Left ventricle myocardium superior (tissue), 1 donor: ENCODE data around the gene TTI1. TPM values are rescaled to one million over a fixed set of nuclear protein-coding genes. Genes with fewer than 3 reads are reported as not detected.

Source experiments
- ATAC-seq: fragments of 200-7000 bp; cut with Tn5 transposase; one replicate; pipeline ENCODE4 v1.9.1; 2020; ENCODE audit warnings: mild to moderate bottlenecking, moderate library complexity
- DNase-seq: peaks from one replicate; pipeline ENCODE4 v3.0.0-alpha.2; 2020
- intact Hi-C: fragments of 100-400 bp; cut with micrococcal nuclease; formaldehyde crosslinking; loops from one replicate; pipeline ENCODE4 v1.11.0; 2022
- total RNA-seq: library from RNA; stranded (reverse); fragmentation: NEBNext Ultra II Directional; extraction: Animal tissue kit (Norgen Biotek cat#: 25700); gene quantifications from one replicate; pipeline ENCODE4 v1.2.1, GENCODE V29; 2021
- donor health status: DM: no; HTN: yes; CAD: no; lungs with severe emphysema.

TTI1 gene
- total RNA-seq, 1 donor from 2014 or later, result 12.5 TPM

DNA sequence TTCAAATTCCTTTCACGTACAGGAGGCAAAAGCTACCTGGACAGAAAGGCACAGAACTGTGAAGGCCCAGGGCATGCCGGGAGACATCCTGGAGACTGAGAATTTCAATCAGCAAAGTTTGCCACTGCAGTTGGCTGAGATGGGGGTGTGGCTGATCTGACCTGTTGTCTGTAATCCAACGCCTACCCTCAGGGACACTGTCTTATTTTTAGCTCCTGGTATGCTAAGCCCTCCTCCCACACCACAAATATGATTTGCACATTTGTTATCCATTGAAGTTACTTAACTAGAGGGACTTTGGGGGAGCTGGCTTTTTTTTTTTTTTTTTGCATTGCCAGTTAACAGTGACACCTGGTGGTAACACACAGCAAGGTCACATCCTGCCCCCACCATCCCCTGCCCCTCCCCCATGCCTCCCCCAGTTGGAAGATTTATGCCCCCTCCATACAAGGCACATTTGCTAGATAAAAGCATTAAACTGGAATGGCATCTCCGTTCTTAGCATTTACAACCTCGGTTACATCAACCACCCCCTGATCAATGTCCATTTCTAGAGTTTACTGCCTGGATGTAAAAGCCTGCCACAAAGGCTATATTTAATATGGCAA lies 40.4 kb downstream of the TTI1 start:
- intact Hi-C loops, result no loop called here
- ATAC-seq (peak; percentile 74), DNase-seq (peak; percentile 60)

DNA sequence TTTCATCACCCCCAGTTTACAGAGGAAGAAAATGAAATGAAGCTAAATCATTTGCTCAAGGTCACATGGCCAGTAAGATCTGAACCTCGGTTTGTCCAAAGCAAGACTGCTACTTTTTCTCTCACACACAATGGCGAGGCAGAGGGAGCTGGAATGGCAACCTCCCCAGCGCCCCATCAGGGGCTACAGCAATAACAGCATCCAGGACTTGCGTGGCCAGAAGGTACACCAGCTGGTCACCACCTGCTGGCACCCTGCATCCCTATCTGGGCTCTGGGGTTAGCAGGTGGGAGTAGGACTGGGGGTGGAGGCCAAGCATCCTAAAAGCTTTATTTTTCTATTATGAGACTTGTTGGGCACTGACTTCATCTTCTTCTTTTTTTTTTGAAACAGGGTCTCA lies 41.3 kb downstream of the TTI1 start:
- no peak for ATAC-seq
- DNase-seq, result no peak
- intact Hi-C loops, result no loop called here

DNA sequence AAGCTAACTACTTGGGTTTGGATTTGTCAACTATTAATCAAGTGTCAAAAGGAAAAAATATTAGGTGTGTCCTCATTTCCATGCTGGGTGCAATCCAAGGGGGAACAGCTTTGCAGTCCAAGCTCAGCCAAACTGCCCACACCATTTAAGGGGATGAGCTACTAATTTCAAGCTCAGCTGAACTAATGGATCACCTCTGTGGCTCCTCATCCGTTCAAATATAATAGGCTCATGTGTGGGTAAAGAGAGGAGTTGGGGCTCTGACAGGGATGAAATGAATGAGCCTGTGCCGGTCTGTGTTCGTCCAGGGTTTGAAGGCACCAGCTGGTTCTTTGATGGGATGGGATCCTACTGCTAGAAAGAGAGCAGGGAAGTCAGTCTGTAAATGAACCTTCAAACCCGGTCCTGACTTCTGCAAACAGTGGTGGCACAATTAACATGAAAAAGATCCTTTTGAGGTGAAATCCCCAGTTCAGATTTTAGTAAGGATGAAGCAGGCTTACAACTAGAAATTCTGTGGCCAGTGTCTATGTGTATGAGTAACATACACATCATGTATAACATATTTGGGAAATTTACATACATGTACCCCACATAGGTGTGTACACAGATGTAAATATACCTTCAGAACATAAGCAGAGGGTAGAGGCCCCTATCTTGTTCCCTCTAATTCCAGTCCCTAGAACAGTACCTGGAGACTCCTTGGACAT lies 41.9 kb downstream of the TTI1 start:
- intact Hi-C loops, result no loop called here
- ATAC-seq (no peak), DNase-seq (no peak)

DNA sequence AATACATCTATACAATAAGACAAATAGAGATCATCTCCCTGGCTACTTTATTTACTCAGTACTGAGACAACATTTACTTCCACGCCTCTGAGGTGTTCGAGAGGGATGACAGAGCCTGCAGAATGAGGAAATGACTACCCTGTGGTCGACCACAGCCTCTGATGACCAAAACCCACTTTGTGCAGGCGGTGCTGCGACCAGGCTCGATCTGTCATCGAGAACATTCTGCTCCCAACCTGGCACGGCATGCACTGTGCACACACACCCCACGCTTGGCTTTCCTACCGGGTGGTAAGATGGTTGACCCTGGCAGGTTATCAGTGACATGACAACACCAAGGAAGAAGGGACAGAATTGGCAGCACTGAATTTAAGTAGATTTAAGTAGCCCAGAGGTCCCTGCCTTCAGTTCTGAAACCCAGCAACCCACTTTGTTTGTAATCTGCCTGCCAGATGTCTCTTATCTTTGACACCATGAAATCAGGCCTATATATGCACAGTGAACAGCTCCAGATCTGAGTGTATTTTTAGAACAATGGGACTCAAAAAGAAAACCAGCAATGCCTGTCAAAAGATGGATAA lies 42.6 kb downstream of the TTI1 start:
- intact Hi-C loops, result no loop called here
- ATAC-seq (peak; percentile 64), DNase-seq (peak; percentile 82)

DNA sequence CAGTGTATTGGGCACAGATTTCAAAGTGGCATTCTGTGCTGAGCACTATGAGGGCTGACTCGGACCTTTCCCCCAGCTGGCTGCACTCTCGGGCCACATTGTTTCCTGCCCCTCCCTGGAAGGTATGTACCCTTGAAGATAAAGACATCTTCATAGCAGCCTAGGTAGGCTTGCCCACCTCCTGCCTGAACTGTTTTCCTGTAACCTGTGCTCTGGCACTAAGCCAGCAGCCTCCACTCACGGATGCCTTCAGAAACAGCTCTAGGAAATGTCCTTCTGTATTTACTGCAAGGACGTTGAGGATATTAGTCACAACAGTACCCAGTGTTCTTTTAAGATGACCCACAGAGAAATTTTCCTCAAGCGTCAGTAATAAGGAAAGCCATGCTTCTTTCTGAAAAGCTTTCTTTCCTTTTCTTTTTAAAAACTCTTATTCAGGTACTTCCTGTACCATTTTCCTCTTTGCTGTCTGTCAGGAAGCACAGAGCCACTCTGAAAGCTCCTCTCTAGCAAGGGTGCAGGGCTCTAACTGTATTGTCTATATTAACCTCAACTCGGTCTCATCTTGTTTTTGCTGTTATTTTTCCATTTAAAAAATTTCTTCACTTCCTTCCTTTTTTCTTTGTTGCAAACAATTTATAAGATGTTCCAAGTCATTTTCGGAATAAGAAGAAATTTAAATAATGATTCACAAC lies 43.5 kb downstream of the TTI1 start:
- intact Hi-C loops, result no loop called here
- ATAC-seq, result peak; percentile 33
- DNase-seq, result peak; percentile 56

DNA sequence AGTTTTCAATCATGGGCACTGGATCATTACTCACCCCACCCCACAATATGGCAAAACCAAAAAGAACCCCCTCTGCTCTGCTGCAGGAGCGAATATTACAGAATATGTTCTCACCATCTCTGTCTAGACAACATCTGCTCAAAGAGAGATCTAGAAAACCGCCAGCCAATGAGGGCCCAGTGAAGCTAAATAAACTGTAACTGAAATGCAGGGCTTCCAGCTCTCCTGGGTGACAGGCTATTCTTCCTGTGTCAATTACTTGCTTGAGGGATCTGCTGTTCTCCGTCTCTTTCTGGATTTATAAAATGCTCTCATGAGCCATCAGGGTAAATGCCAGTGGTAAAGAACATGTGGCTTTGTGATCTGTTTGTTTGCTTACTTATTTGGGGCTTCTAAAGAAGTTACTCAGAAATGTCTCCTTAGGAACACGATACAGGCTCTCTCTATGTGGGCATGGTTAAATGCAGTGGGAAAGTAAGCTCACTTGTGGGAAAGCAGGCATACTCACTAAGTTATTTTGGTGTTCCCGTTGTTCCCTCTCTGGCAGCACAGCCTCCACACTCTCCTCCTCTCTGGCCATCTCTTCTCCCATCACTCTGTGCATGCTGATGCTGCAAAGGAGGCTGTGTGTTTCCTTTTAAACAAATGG lies 44.8 kb downstream of the TTI1 start:
- DNase-seq (no peak), ATAC-seq (no peak)
- intact Hi-C loops, result no loop called here

DNA sequence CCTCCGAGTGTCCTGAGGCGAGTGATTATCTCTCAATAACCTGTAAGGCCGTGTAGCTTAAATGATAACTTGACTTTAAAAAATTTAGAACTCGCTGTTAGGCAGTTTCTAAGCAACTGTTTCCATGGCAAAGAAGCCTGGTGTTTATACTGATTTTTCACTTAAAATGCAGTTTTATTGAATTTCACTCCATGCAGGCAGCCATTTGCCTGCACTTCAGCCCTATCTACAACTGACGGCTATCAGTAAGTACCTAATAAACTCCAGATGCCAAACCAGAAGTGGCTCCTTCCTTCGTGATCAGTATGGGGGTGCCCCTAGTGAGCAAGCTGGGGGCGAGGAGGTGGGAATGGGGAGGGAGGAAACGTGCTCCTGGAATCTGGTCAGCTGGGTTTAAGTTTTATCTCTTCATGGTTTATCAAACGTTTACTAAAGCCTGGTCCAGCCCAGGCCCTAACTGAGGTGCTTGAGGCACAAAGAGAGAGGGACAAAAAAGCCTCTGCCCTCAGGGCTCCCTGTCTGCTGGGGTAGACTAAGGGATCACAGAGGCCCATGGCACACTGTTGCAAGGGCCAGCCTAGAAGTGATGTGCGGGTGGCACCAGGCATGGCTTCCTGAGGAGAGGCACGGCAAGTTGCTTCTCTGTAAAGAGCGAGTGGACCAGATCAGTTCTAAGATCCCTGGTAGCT lies 45.5 kb downstream of the TTI1 start:
- DNase-seq, result no peak
- ATAC-seq, result no peak
- intact Hi-C loops, result no loop called here

DNA sequence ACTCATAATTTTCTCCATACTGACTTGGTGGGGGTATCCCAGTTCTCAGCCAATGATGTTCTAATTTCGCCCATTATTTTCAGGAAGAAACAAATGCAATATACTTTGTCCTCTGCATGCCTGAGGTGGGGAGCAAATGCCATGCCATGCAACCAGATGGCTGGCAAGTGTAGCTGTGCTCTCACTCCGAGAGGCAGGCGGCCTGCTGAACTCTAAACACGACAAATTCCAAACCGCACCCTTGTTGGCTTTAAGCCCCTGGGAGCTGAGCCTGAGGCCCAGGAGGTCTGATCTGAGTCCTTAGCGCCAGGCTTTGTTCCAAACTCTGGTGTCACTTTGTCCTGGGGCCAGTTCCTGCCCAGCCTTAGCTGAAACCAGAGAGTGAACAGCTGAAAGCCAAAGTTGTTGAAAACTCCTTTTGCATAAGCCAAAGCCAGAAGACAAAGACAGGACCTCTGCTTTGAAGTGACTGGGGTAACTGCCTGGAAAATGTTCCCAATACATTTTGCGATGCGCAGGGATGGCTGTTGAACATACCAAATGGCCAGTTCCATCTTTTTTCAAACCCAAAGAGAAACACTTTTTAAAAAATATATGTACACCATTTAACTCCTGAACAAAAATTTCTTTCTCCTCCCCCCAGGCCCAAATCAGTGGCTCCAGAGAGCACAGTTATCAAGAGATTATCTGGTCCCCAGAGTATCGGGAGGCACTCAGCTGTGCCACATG lies 46.2 kb downstream of the TTI1 start:
- DNase-seq, result peak; percentile 84
- ATAC-seq, result peak; percentile 70
- intact Hi-C loops, result no loop called here

DNA sequence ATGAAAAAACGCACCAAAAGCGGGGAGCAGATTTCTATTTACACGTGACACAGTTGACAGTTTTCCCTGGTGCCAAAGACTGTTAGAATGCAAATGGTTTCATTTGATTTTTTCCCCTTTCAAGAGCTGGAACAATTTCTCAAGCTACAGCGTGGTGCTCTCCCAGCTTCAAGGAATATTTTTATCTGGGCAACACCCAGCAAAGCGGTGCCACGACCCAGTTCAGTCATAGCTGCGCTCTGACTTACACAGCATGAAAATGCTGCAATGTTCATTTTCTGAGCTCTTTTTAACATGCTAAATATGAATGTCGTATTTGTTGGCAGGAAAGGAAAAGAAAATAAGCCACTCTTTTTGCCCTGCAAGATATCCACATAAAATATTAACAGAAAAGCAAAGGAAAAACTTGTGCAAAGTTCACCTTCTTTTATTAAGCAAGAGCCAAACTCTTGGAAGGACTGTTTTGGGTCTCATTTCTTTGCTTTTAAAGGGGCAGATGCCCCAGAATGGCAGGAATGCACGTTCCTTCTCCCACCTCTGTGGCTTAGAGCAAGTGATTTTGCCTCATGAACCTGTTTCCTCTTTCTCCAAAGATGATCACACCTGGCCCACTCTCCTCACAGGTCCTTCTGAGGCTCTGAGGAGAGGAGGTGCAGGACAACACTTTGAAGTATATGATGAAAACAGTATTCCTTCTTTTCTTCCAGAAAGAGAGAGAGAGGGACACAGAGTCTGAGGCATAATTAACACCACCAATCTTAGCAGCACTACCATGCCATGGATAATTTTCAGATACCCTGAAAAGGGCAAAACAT lies 47.0 kb downstream of the TTI1 start:
- DNase-seq (no peak), ATAC-seq (no peak)
- intact Hi-C loops, result no loop called here

DNA sequence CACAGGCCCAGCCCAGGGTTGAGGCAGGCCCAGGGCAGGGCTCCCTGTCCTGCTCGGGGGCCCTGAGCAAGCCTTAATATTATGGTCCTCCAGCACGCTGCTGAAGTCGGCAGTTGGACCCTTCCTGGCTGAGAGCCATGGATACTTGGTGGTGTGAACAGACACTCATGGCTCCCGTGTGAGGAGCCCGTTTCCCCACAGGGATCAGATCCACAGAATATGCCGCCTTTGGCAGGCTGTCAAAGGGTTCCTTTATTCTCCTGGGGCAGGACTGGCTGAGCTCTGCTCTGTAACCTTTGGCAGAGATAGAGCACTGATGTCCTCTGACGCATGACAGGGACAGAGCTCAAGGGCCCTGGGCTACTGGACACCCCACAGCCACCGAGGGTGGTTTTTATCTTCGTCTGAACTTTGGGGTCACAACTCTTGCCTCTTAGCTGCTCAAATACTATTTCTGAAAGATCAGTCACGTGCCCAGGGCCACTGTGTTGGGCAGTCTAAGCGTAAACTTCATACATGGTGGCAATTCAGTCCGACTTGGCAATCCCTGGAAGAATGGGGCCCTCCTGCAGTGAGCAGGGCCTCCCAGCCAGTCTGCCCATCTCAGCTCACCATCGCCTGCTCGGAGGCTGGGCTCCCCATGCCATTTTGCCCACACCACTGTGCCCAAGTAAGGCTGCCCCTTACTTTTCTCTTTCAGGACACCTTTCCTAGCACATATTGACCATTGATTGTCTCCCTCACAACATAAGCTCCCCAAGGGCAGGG lies 49.1 kb downstream of the TTI1 start:
- DNase-seq, result peak; percentile 59
- intact Hi-C loops, result no loop called here
- peak; percentile 52 for ATAC-seq

DNA sequence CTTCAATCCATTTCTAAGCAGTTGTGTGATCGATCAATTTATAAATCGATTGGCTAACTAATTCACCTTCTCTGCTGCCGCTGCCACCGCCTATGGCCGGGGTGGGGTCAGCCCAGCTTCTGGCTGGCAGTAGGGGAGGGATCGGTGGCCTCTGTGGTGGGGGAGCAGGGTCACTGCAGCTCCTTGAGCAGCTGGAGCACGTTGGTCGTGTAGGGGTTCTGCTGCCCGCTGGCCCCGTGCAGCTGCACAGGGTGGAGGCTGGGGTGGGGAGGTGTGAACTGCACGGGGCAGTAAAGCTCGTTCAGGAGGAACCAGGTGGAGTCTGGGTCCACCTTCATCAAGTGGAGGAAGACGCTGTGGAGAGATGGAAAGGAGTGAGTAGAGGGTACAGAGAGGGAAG lies 50.0 kb downstream of the TTI1 start:
- intact Hi-C loops, result no loop called here
- ATAC-seq, result no peak

DNA sequence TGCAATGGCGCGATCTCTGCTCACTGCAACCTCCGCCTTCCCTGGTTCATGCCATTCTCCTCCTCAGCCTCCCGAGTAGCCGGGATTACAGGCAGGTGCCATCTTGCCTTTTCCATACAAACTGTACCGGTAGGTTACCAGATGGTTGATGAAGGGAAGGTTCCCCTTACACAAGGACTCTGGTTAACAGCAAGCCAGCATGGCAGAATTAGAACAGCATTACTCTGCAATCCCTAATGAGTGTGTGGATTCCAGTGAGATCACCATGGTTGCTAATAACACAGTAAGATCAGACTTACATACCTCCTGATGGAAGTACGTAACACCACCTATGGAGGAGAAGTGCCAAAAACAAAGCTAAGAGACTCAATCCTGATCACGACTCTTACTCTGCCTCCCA lies 51.7 kb downstream of the TTI1 start:
- intact Hi-C loops, result no loop called here
- DNase-seq (no peak), ATAC-seq (no peak)

More for the DNA sequence above, 50.0 kb downstream of the TTI1 start:
- no peak for DNase-seq

DNA sequence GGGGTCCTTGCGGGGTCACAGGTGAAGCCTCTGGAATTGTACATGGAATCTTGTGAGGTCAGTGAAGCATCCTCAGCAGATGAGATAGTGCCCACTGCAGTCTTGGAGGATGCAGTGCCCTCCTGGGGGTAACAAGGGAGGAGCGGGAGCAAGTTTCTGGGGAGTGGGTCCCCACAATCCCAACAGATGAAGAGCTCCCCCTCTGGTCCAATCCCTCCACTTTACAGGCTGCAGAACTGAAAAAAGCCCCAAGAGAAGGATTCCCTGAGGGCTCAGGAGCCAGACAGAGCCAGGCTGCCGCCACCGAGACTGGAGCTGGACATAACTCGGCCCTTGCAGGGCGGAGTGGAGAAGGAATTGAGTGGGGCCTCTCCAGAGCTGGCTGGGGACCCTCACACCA lies 52.4 kb downstream of the TTI1 start:
- intact Hi-C loops, result no loop called here
- no peak for DNase-seq
- no peak for ATAC-seq

DNA sequence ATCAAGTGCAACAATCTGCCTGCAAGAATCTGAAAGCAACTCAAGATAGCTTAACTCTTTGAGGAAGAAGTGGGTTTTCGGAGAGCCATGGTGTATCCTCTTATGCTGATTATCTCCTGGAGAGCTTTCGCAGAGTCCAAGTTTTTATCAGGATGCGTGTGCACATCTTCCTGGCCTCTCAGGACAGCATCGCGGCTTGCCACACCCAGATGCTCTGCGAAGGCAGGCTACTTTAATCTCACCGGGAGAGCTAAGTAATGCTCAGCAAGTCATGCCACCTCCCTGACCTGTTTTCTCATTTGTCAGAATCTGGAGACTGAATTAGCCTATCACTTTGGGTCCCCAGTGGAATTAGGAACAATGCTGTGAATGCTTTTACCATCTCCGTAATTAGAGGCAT lies 52.9 kb downstream of the TTI1 start:
- no peak for DNase-seq
- ATAC-seq, result no peak
- intact Hi-C loops, result no loop called here

DNA sequence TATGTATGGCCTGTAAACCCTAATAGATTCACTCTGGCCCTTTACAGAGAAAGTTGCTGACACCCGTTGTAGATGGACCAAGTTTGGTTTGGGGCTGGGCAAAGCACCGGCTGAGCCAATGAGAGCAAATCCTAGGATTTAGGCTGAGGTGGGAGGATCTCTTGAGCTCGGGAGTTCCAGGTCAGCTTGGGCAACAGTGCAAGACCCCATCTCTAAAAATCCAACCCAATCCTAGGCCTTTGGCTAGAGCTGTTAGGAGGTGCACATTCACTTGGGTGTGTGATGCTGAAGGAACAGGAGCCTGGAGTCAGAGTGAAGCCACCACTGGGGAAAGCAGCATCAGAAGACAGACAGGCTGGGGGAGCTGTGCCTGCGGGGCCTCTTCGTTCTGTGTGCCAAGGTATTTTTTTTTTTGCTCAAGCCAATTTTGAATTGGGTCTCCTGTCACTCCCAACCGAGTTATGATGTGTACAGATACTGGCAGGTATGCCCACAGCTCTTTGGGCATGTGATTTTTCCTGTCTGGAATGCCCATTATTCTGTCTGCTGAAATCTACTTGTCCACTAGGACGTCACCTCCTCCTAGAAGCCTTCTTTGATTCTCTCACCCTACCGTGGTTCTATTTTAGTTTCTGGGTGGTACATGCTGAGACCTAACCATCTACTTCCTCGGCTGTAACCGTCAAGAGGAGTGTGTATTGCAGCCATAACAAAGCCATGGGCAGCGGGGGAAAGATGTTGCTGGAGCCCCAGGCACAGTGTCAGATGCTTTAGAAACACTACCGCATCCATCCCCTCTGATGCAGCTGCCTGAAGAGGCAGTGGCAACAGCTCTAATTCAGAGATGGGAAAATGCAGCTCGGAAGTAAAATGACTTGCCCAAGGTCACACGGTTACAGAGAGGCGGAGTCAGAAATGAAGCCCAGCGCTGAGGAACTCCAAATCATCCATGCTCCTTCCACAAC lies 54.0 kb downstream of the TTI1 start:
- DNase-seq, result no peak
- ATAC-seq, result no peak
- intact Hi-C loops, result no loop called here

DNA sequence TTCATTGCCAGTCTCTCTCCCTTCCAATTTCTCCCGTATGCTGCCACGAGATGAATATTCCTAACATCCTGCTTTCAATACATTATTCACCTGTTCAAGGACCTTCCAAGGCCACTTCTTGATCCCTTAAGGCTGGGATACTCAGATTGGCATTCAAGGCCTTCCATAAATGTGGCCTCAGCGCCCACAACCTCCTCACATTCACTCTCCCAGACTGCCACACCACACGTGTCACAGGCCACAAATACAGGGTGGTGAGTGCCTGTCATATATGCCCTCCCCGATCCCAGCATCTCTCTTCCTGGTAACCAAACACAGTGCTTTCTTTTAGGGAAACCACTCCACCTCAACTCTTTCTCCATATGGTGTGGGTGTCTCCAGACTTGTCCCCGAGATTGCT lies 55.5 kb downstream of the TTI1 start:
- no peak for DNase-seq
- intact Hi-C loops, result no loop called here
- ATAC-seq, result no peak
